Right lobe of liver (tissue), 6 donors: ENCODE measurements around the gene SPRYD3. TPM values are rescaled to one million over a fixed set of nuclear protein-coding genes. Genes with fewer than 3 reads are reported as not detected.

Experiments used
- ATAC-seq, 4 donors: fragments of 200-7000 bp; cut with Tn5 transposase; one replicate each; pipeline ENCODE4 v1.9.1; 2020; ENCODE audit warnings: mild to moderate bottlenecking in 4 of 4, moderate library complexity in 4 of 4
- DNase-seq, 3 donors: peaks; one replicate each; pipeline ENCODE4 v3.0.0-alpha.2; 2020
- H3K27ac ChIP-seq, 3 donors: fragments of 200-600 bp; one replicate each; pipeline ENCODE4 v1.8.0; 2022
- H3K27me3 ChIP-seq, 2 donors: fragments of 200-600 bp; one replicate each; pipeline ENCODE4 v1.8.0; 2022
- H3K36me3 ChIP-seq, 4 donors: fragments of 200-600 bp; sonication (generic) in 1 of 4; one replicate each; pipeline versions ENCODE4 v1.5.1 to v1.8.0; 2017 to 2022; ENCODE audit warnings: control low read depth in 1 of 4
- H3K4me1 ChIP-seq, 4 donors: fragments of 200-600 bp; sonication (generic) in 1 of 4; one replicate each; pipeline versions ENCODE4 v1.5.1 to v1.8.0; 2017 to 2022; ENCODE audit warnings: control low read depth in 1 of 4
- H3K4me3 ChIP-seq, 3 donors: fragments of 200-600 bp; one replicate each; pipeline ENCODE4 v1.8.0; 2022
- H3K9me3 ChIP-seq, 4 donors: fragments of 200-600 bp; sonication (generic) in 1 of 4; one replicate each; pipeline versions ENCODE4 v1.5.1 to v1.8.0; 2017 to 2022; ENCODE audit warnings: control low read depth in 1 of 4
- CTCF ChIP-seq, 4 donors: fragments of 200-600 bp in 3 of 4; fragments of 450-650 bp in 1 of 4; IDR thresholded peaks; one replicate each; pipeline versions ENCODE4 v1.5.1 to v1.8.0; 2016 to 2022; ENCODE audit warnings: antibody characterized with exemption in 4 of 4, mild to moderate bottlenecking in 2 of 4
- POLR2A ChIP-seq: fragments of 450-650 bp; IDR thresholded peaks from one replicate; pipeline ENCODE4 v1.6.1; 2017; ENCODE audit warnings: antibody characterized with exemption, mild to moderate bottlenecking
- WGBS: methylation state at CpG from one replicate; pipeline ENCODE4 v1.1.6; 2018; ENCODE audit warnings: low coverage, low lambda C conversion rate; ENCODE audit not compliant: insufficient coverage; ENCODE audit errors: missing lambda C conversion rate; 5-methylcytosine and 5-hydroxymethylcytosine counted together
- intact Hi-C, 2 donors: fragments of 100-400 bp; cut with DNase I; formaldehyde crosslinking; loops; one replicate each; pipeline versions ENCODE4 v1.11.2 to v1.14.1; 2022
- total RNA-seq, 6 experiments: library from RNA; depleted of rRNA in 2 of 6; stranded (reverse); fragments of >200 nt in 2 of 6; fragmentation: NEBNext Ultra II Directional in 3 of 6; extraction: Animal tissue kit (Norgen Biotek cat#: 25700) in 3 of 6; gene quantifications; one replicate each; pipeline versions ENCODE4 v1.1.0 to v1.2.4, GENCODE V29; 2016 to 2023
- donor health status: DM: no; HTN: yes; CAD: no.
- donor health status: DM: no; HTN: no; CAD: no.
- donor health status: DM: no; HTN: no; CAD: no.
- donor health status: DM: no; HTN: yes; CAD: no.
- donor health status: DM: no; HTN: yes; CAD: no.

SPRYD3 gene
- total RNA-seq, 6 experiments from 2014 or later: 12.3 to 18.2 (median 14.4) TPM

DNA sequence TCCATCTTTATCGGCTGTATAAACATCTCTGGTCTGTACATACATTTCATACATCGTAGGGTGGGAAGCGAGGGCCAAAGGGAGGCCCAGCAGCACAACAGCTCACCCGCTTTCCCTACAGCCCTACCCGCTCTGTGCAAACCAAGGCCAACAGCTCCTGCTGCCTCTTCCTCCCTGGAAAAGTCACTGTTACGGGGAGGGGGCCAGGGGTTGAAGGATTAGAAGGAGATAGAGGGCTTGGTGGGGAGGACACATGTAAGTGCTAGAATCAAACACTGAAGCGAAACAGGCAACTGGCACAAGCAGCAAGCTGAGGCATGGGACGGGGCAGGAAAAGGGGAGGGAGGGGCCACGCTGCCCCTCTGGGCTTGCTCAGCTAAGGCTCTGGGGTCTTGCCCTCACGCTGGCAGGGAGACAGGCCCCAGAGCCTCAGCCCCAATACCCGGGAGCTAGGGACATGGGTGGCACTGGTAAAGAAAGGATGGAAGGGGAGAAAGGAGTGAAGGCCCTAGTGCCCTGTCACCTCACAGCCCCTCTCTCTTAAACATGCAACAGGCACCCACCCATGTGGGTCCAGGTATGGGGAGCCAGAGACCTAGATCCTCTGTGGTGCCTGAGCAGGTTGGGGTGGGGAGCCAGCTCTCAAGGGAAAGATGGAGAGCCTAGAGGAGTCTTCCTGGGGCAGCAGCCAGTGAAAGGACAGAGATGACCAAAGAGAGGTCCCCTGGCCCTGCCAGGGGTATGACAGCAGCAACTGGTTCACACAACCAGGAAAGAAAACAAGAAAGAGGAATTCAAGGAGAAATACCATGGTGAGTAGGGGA is 14.4 kb downstream of the SPRYD3 start:
- Histone ChIP-seq H3K4me3 (no peak overlapping the region), H3K27me3 (no peaks in the 10 kb centered on the region), H3K36me3 (peaks cover 0 to 40% (median 21%) of the 10 kb centered on the region in 4 donors), H3K9me3 (no peaks in the 10 kb centered on the region), H3K4me1 (peaks cover 0 to 23% (median 14%) of the 10 kb centered on the region in 4 donors), H3K27ac (peak overlapping the region in 1 of 3 donors; percentile 24)
- DNase-seq (no peak), ATAC-seq (no peak)
- intact Hi-C loops: loop anchor here (5.0 to 10.0 kb wide), 5 partner anchors 32 to 130 kb away; partner anchors contain the start of genes IGFBP6 (in 1 of the 2) and SOAT2 (in 1 of the 2)
- TF ChIP-seq CTCF (IDR thresholded peaks at IDR 0.05) (no peak), POLR2A (no peak)
- 62% methylated on average over 7 of the region's 11 CpGs for WGBS

DNA sequence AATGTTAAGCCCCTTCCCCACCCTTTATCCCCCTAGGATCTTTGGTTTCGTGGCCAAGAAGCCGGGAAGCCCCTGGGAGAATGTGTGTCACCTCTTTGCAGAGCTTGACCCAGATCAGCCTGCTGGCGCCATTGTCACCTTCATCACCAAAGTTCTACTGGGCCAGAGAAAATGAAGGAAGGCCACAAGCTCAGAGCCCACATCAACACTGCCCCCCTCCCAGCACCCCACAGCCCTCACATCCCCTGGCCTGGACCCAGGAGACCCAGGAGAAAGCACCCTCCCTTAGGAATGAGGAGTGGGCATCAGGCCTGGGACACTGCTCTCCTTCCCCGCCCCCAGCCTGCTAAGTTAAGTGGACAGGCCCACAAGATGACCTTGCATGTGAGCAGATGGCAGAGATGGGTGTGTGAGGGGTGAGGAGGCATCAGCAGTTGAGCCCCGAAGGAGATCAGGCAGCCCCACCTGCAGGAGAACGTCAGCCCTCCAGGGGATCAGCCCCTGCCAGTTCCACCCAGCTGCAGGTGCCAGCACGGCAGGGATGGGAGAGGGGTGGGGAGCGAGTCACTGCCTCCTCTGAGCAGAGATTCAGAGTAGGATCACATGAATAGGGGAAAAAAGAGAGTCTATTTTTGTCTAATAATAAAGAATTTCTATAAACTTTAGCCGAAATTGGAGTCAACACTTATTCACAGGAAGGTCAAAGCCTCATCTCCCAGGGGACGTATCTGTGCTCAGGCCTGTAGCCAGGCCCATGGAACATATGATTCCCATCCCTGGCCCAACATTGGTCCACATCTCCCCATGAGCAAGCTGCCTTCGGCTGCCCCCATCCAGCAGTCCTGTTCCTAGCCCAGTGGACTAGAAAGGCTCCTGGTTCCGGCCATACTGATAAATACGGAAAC is 15.2 kb downstream of the SPRYD3 start:
- no peak overlapping the region for H3K4me3 ChIP-seq
- TF ChIP-seq CTCF (IDR thresholded peaks at IDR 0.05): no peak
- no peak for TF ChIP-seq POLR2A
- no peaks in the 10 kb centered on the region for H3K27me3 ChIP-seq
- peaks cover 0 to 48% (median 25%) of the 10 kb centered on the region in 4 donors for H3K36me3 ChIP-seq
- peak overlapping the region in 1 of 3 donors; percentile 24 for H3K27ac ChIP-seq
- no peaks in the 10 kb centered on the region for H3K9me3 ChIP-seq
- WGBS: 68% methylated on average over 11 of the region's 13 CpGs
- no peak for ATAC-seq
- DNase-seq: no peak
- intact Hi-C loops: loop anchor here in 1 of 2 donors (5.0 to 10.0 kb wide), 3 partner anchors 33 to 131 kb away; partner anchors contain the start of gene IGFBP6
- H3K4me1 ChIP-seq: peaks cover 0 to 23% (median 14%) of the 10 kb centered on the region in 4 donors

GRCh38 chr12:53062977-53063707 is 16.0 kb downstream of the SPRYD3 start:
- Histone ChIP-seq H3K27ac (peak overlapping the region in 1 of 3 donors; percentile 57), H3K27me3 (no peaks in the 10 kb centered on the region), H3K36me3 (peaks cover 0 to 54% (median 25%) of the 10 kb centered on the region in 4 donors), H3K4me1 (peaks cover 0 to 23% (median 14%) of the 10 kb centered on the region in 4 donors), H3K4me3 (no peak overlapping the region), H3K9me3 (no peaks in the 10 kb centered on the region)
- DNase-seq (no peak), ATAC-seq (no peak)
- WGBS: 83% methylated on average over 6 of the region's 14 CpGs
- TF ChIP-seq CTCF (IDR thresholded peaks at IDR 0.05) (no peak), POLR2A (peak; percentile 9)
- intact Hi-C loops: loop anchor here in 1 of 2 donors (5.0 to 10.0 kb wide), 3 partner anchors 34 to 132 kb away; partner anchors contain the start of gene IGFBP6
